Measurements from ENCODE around the gene VANGL1.

- no peak for TF ChIP-seq CTCF (IDR thresholded peaks at IDR 0.05)
- TF ChIP-seq POLR2AphosphoS5 (IDR thresholded peaks at IDR 0.05): no peak
- no peak for TF ChIP-seq EP300 (IDR thresholded peaks at IDR 0.05)
- no peak for TF ChIP-seq POLR2A (IDR thresholded peaks at IDR 0.05; ENCODE audit: low read depth)
Observed at GRCh38 chr1:115682792-115683191, 41.0 kb downstream of the VANGL1 start.

All from esophagus muscularis mucosa (tissue), 4 donors.